SK-N-SH (cell line): Measurements from ENCODE around the gene KLHDC7B. TPM values are rescaled to one million over a fixed set of nuclear protein-coding genes. Genes with fewer than 3 reads are reported as not detected.

Experiments used
- CTCF ChIA-PET: fragments of 300-600, 350-600 bp; formaldehyde crosslinking; extraction: SDS; loops from one replicate; lab custom pipeline; 2021; lab: Yijun Ruan, JAX
- POLR2A ChIA-PET: fragments of 350-600 bp; sonication (Branson Sonifier 250); formaldehyde crosslinking; extraction: SDS; loops from one replicate; lab custom pipeline; 2020; ENCODE audit warnings: antibody characterized with exemption, inconsistent platforms; lab: Yijun Ruan, JAX
- DNase-seq: peaks from one replicate; pipeline ENCODE4 v3.0.0; 2012
- H2AFZ ChIP-seq: fragments of 200-600 bp; sonication (generic); 2 replicates; pipeline ENCODE4 v1.8.1; 2016; ENCODE audit warnings: antibody characterized with exemption, mild to moderate bottlenecking, low read depth
- H3F3A ChIP-seq: fragments of 200-600 bp; sonication (generic); replicated peaks from 2 replicates; pipeline ENCODE3; 2016; ENCODE audit warnings: antibody characterized with exemption, mild to moderate bottlenecking; ENCODE audit not compliant: insufficient read depth
- H3K27ac ChIP-seq, 2 experiments: fragments of 200-500 bp in 1 of 2; fragments of 200-600 bp in 1 of 2; sonication (Bioruptor generic) in 1 of 2; sonication (generic), shearing (Covaris generic) in 1 of 2; 2 replicates each; pipeline versions ENCODE4 v1.5.1 to v1.6.1; 2014 to 2016; ENCODE audit warnings: low read depth in 2 of 2, inconsistent platforms in 1 of 2, low read length in 1 of 2, mild to moderate bottlenecking in 1 of 2, mixed read lengths in 1 of 2
- H3K27me3 ChIP-seq: fragments of 200-600 bp; sonication (generic), shearing (Covaris generic); 2 replicates; pipeline ENCODE4 v1.6.1; 2016; ENCODE audit warnings: mixed run types; ENCODE audit not compliant: insufficient read depth
- H3K36me3 ChIP-seq, 2 experiments: fragments of 200-500 bp in 1 of 2; fragments of 200-600 bp in 1 of 2; sonication (Bioruptor generic) in 1 of 2; sonication (generic) in 1 of 2; replicated peaks in 1 of 2; 2 replicates each; pipeline versions ENCODE3 to v1.5.1; 2014 to 2016; ENCODE audit warnings: low read length in 1 of 2, mild to moderate bottlenecking in 1 of 2; ENCODE audit not compliant: insufficient read depth in 2 of 2, control insufficient read depth in 1 of 2
- H3K4me1 ChIP-seq, 2 experiments: fragments of 200-500 bp in 1 of 2; fragments of 200-600 bp in 1 of 2; sonication (Bioruptor generic) in 1 of 2; sonication (generic), shearing (Covaris generic) in 1 of 2; 2 replicates each; pipeline versions ENCODE4 v1.5.1 to v1.6.1; 2014 to 2016; ENCODE audit warnings: low read depth in 1 of 2, low read length in 1 of 2, mixed run types in 1 of 2; ENCODE audit not compliant: insufficient read depth in 2 of 2, control insufficient read depth in 1 of 2
- H3K4me2 ChIP-seq: fragments of 200-600 bp; sonication (generic), shearing (Covaris generic); 2 replicates; pipeline ENCODE4 v1.6.1; 2017; ENCODE audit warnings: mixed run types
- H3K4me3 ChIP-seq, 2 experiments: fragments of 200-500 bp in 1 of 2; fragments of 200-600 bp in 1 of 2; sonication (Bioruptor generic) in 1 of 2; sonication (generic), shearing (Covaris generic) in 1 of 2; 2 replicates each; pipeline versions ENCODE4 v1.5.1 to v1.8.1; 2014 to 2016; ENCODE audit warnings: low read depth in 2 of 2, inconsistent platforms in 1 of 2, low read length in 1 of 2, mild to moderate bottlenecking in 1 of 2, mixed read lengths in 1 of 2, moderate library complexity in 1 of 2
- H3K79me2 ChIP-seq: fragments of 200-600 bp; sonication (generic); 2 replicates; pipeline ENCODE4 v1.8.1; 2017; ENCODE audit warnings: mild to moderate bottlenecking; ENCODE audit not compliant: insufficient read depth
- H3K9ac ChIP-seq: fragments of 200-600 bp; sonication (generic); 2 replicates; pipeline ENCODE4 v1.6.1; 2017; ENCODE audit warnings: mixed run types
- H3K9me2 ChIP-seq: fragments of 200-600 bp; sonication (generic); 2 replicates; pipeline ENCODE4 v1.6.1; 2017; ENCODE audit warnings: mixed run types
- H3K9me3 ChIP-seq: fragments of 200-600 bp; sonication (generic); 2 replicates; pipeline ENCODE4 v1.6.1; 2017; ENCODE audit warnings: mixed run types, mild to moderate bottlenecking, moderate library complexity
- H4K20me1 ChIP-seq: fragments of 200-600 bp; sonication (generic); 2 replicates; pipeline ENCODE4 v1.6.1; 2017; ENCODE audit warnings: mild to moderate bottlenecking, mixed run types; ENCODE audit not compliant: insufficient read depth
- CHD2 ChIP-seq: fragments of 150-350 bp; IDR thresholded peaks from 2 replicates; pipeline ENCODE4 v1.6.1; 2018; ENCODE audit warnings: low read length; ENCODE audit not compliant: partially characterized antibody
- CTCF ChIP-seq: fragments of 200-600 bp; sonication (generic); IDR thresholded peaks from 2 replicates; pipeline ENCODE4 v1.6.1; 2017; ENCODE audit warnings: antibody characterized with exemption, mild to moderate bottlenecking, moderate library complexity
- ELF1 ChIP-seq: IDR thresholded peaks from 2 replicates; pipeline ENCODE4 v1.4.0; 2012
- FOSL2 ChIP-seq: IDR thresholded peaks from 2 replicates; pipeline ENCODE4 v1.4.0; 2012; ENCODE audit warnings: low read depth, mild to moderate bottlenecking, moderate library complexity, borderline replicate concordance
- FOXJ3 ChIP-seq: sonication (generic); formaldehyde crosslinking; IDR thresholded peaks from 2 replicates; pipeline ENCODE4 v1.5.1; 2020; ENCODE audit warnings: mild to moderate bottlenecking, missing genetic modification reagents
- FOXM1 ChIP-seq: IDR thresholded peaks from 2 replicates; pipeline ENCODE4 v1.4.0; 2012; ENCODE audit warnings: low read depth, mild to moderate bottlenecking
- GABPA ChIP-seq: IDR thresholded peaks from 2 replicates; pipeline ENCODE4 v1.4.0; 2012; ENCODE audit warnings: low read depth, mild to moderate bottlenecking
- GATA2 ChIP-seq: sonication (generic); formaldehyde crosslinking; IDR thresholded peaks from 2 replicates; pipeline ENCODE4 v1.5.0; 2020; ENCODE audit warnings: mild to moderate bottlenecking, missing genetic modification reagents
- IRF3 ChIP-seq: fragments of 150-350 bp; IDR thresholded peaks from 2 replicates; pipeline ENCODE4 v1.6.1; 2016; ENCODE audit warnings: mild to moderate bottlenecking, low read depth, low read length
- JUND ChIP-seq: IDR thresholded peaks from 2 replicates; pipeline ENCODE4 v1.4.0; 2012
- MAX ChIP-seq: IDR thresholded peaks from 2 replicates; pipeline ENCODE4 v1.4.0; 2012; ENCODE audit warnings: low read depth
- MEF2A ChIP-seq: IDR thresholded peaks from 2 replicates; pipeline ENCODE4 v1.4.0; 2012; ENCODE audit warnings: low read depth, borderline replicate concordance
- MXI1 ChIP-seq: IDR thresholded peaks from 2 replicates; pipeline ENCODE4 v1.6.1; 2012; ENCODE audit warnings: mild to moderate bottlenecking, low read depth, low read length, improper control_type of control experiment
- NFIC ChIP-seq: IDR thresholded peaks from 2 replicates; pipeline ENCODE4 v1.4.0; 2012; ENCODE audit warnings: borderline replicate concordance
- NRF1 ChIP-seq: IDR thresholded peaks from 2 replicates; pipeline ENCODE4 v1.6.1; 2012; ENCODE audit warnings: low read depth, mild to moderate bottlenecking, low read length
- POLR2AphosphoS5 ChIP-seq: IDR thresholded peaks from 2 replicates; pipeline ENCODE4 v1.6.1; 2012; ENCODE audit warnings: low read depth, low read length
- RAD21 ChIP-seq: IDR thresholded peaks from 2 replicates; pipeline ENCODE4 v1.6.1; 2012; ENCODE audit warnings: mild to moderate bottlenecking, low read length
- REST ChIP-seq: IDR thresholded peaks from 2 replicates; pipeline ENCODE4 v1.6.1; 2012; ENCODE audit warnings: mild to moderate bottlenecking, low read depth, low read length, moderate library complexity
- RFX5 ChIP-seq: IDR thresholded peaks from 2 replicates; pipeline ENCODE4 v1.6.1; 2012; ENCODE audit warnings: mild to moderate bottlenecking, improper control_type of control experiment, low read length
- SIN3A ChIP-seq: IDR thresholded peaks from 2 replicates; pipeline ENCODE4 v1.6.1; 2012; ENCODE audit warnings: low read depth, mild to moderate bottlenecking, low read length, moderate library complexity, borderline replicate concordance
- SMC3 ChIP-seq: IDR thresholded peaks from 2 replicates; pipeline ENCODE4 v1.6.1; 2012; ENCODE audit warnings: low read depth, low read length, improper control_type of control experiment
- TAF1 ChIP-seq: IDR thresholded peaks from 2 replicates; pipeline ENCODE4 v1.6.1; 2012; ENCODE audit warnings: low read depth, mild to moderate bottlenecking, low read length, moderate library complexity, borderline replicate concordance
- TCF12 ChIP-seq: IDR thresholded peaks from 2 replicates; pipeline ENCODE4 v1.4.0; 2012
- TEAD4 ChIP-seq: IDR thresholded peaks from 2 replicates; pipeline ENCODE4 v1.4.0; 2012; ENCODE audit warnings: mild to moderate bottlenecking, borderline replicate concordance; ENCODE audit not compliant: insufficient read depth
- USF1 ChIP-seq: IDR thresholded peaks from 2 replicates; pipeline ENCODE4 v1.4.0; 2012; ENCODE audit warnings: low read depth, borderline replicate concordance
- WGBS: methylation state at CpG from one replicate; pipeline ENCODE4 v1.1.6; 2017; ENCODE audit warnings: low lambda C conversion rate; 5-methylcytosine and 5-hydroxymethylcytosine counted together
- polyA plus RNA-seq, 3 experiments: library from polyadenylated mRNA; depleted of rRNA; stranded (reverse); fragments of >200 nt; gene quantifications; 2 replicates each; pipeline ENCODE4 v1.2.3, GENCODE V29; 2012

KLHDC7B gene
- polyA plus RNA-seq, 1 of the 3 experiments (the other 2 are of a cell fraction) = 0.07 TPM

DNA sequence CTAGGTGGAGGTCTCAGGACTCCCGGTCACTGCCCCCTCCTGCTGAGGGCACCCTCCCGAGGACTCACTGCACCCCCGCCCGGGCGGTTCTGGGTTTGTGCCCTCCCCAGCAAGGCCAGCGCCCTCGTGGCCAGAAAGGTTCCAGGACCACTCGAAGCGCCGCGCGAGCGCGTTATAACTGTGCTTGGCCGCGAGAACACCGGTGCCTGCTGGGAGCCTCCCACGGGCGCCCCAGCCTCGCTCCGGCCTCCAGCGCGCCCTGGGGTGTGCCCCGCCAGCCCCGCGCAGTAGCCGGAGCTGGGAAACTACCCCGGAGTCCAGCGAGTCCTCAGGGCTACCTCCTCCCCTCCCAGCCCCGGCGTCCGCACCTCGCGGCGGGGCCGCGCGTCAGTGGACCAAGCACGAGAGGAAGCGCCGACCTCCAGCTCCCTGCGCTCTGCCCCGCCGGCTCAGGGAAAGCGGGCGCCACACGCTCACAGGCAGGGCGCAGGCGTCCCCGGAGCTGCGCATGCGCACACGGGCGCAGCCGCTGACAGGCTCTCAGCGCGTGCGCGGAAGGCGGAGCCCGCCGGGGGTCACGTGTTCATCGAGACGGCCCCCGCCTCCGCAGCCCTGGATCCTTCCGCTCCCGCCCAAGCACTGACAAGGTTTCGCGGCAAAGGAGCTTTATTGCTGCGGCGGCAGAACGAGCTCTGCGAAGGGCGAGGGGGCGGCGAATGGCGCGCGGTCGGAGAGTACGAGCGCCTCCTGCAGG is 20.4 kb upstream of the KLHDC7B start, which contains the start of gene SCO2:
SCO2 (minus strand) TSS at position 495 of the 754 bp plus-strand sequence. CDS start 1,187 bp downstream, outside the sequence.
- H3K27me3 ChIP-seq = no peaks in the 10 kb centered on the region
- H3K4me2 ChIP-seq = peak within 1 kb of the TSS; percentile 93
- no peaks in the 10 kb centered on the region for H3K9me2 ChIP-seq
- peaks cover 18% of the 10 kb centered on the region for H3K79me2 ChIP-seq
- H3K4me1 ChIP-seq = peaks cover 7 to 24% of the 10 kb centered on the region in 2 experiments; a peak in 2 of 4 replicates
- H3K27ac ChIP-seq = peak within 1 kb of the TSS; percentile 68 to 93
- peaks cover 8% of the 10 kb centered on the region; the same call in 1 of the 2 replicates for H4K20me1 ChIP-seq
- POLR2A ChIA-PET = interaction anchor here (0.6 to 2.9 kb wide), 18 partner anchors 9 to 281 kb away, joined by 3 to 12 read pairs (median 5); partner anchors contain the start of genes ADM2, CHKB, KLHDC7B and LMF2
- peaks cover 7 to 30% of the 10 kb centered on the region in 2 experiments for H3K36me3 ChIP-seq
- H3K4me3 ChIP-seq = peak within 1 kb of the TSS; percentile 80 to 81
- peak within 1 kb of the TSS; percentile 80 for H3K9ac ChIP-seq
- H2AFZ ChIP-seq = peak within 1 kb of the TSS; percentile 76
- no peaks in the 10 kb centered on the region for H3K9me3 ChIP-seq
- peaks cover 19% of the 10 kb centered on the region for H3F3A ChIP-seq
- WGBS = 0% methylated on average over 3 of the region's 84 CpGs
- CTCF ChIA-PET = interaction anchor here (0.5 to 3.4 kb wide), 44 partner anchors 9 to 288 kb away, joined by 3 to 53 read pairs (median 4); partner anchors contain the start of genes CHKB, HDAC10, KLHDC7B and LMF2
- peak; percentile 100 for DNase-seq
- TF ChIP-seq TEAD4 (0 out of 2 replicates have a peak, but pooled peaks have one; percentile 5), MXI1 (peak; percentile 82), SMC3 (peak; percentile 16; the same call in 1 of the 2 replicates), RFX5 (no peak), TCF12 (no peak), MEF2A (no peak), CHD2 (peak; percentile 71), RAD21 (peak; percentile 36; the same call in 1 of the 2 replicates), ELF1 (no peak), FOSL2 (no peak), GATA2 (CRISPR knock-in tag) (no peak), NFIC (no peak), CTCF (peak; percentile 50), IRF3 (no peak), TAF1 (peak; percentile 61), USF1 (peak; percentile 96), REST (no peak), GABPA (0 out of 2 replicates have a peak, but pooled peaks have one; percentile 20), JUND (no peak), FOXJ3 (CRISPR knock-in tag) (no peak), POLR2AphosphoS5 (peak; percentile 90), MAX (peak; percentile 80), FOXM1 (no peak), NRF1 (peak; percentile 97), SIN3A (peak; percentile 71; the same call in 1 of the 2 replicates)
